GM12872 (cell line): ENCODE results near the gene MYOF.

Experiments used
- CTCF ChIP-seq: IDR thresholded peaks from 3 replicates; pipeline ENCODE4 v1.5.1; 2011; ENCODE audit warnings: low read depth, mild to moderate bottlenecking, low read length, moderate library complexity; ENCODE audit not compliant: insufficient read depth

The MYOF gene

GRCh38 chr10:93434991-93435491, 47.1 kb downstream of the MYOF start:
- no peak for TF ChIP-seq CTCF

- TF ChIP-seq CTCF, result no peak
Measured at GRCh38 chr10:93431361-93431760, 50.8 kb downstream of the MYOF start.

- no peak for TF ChIP-seq CTCF
Measured at GRCh38 chr10:93425861-93426260, 56.3 kb downstream of the MYOF start.

- no peak for TF ChIP-seq CTCF
Measured at GRCh38 chr10:93422118-93422517, 60.0 kb downstream of the MYOF start.

- no peak for TF ChIP-seq CTCF
Measured at GRCh38 chr10:93420944-93421825, 60.9 kb downstream of the MYOF start.

GRCh38 chr10:93420091-93420490, 62.0 kb downstream of the MYOF start:
- no peak for TF ChIP-seq CTCF

- TF ChIP-seq CTCF, result no peak
Measured at GRCh38 chr10:93417921-93418320, 64.2 kb downstream of the MYOF start.
